ENCODE results near the gene FUBP3. TPM values are rescaled to one million over a fixed set of nuclear protein-coding genes. Genes with fewer than 3 reads are reported as not detected.

The FUBP3 gene
- total RNA-seq, 1 experiment from 2014 or later: 73.7 TPM

DNA sequence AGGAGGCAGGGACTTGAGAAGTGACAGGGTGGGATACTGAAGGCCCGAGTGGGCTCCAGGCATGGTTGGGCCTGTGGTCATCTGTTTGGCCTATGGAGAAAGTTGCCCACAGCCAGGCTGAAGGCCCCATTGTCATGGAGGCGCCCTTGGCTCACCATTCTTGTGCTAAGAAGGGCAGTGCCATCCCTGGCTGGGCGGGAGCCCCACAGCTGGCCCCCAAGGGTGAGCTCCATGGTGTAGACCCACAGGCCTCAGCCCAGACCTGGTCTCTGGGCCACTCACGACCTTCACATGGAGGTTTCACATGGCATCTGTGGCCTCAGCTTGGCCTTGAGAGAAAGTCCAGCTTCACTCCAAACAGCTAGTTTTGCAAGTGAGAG, 50.7 kb downstream of the FUBP3 start:
- TF ChIP-seq SRF (IDR thresholded peaks at IDR 0.05; ENCODE audit: low read depth): no peak
- no peak for TF ChIP-seq ZFX (IDR thresholded peaks at IDR 0.05)
- no peak for TF ChIP-seq RAD21 (IDR thresholded peaks at IDR 0.05; ENCODE audit: low read depth)
- no peak for TF ChIP-seq EZH2 (IDR thresholded peaks at IDR 0.05)
- TF ChIP-seq, protein P1, sequence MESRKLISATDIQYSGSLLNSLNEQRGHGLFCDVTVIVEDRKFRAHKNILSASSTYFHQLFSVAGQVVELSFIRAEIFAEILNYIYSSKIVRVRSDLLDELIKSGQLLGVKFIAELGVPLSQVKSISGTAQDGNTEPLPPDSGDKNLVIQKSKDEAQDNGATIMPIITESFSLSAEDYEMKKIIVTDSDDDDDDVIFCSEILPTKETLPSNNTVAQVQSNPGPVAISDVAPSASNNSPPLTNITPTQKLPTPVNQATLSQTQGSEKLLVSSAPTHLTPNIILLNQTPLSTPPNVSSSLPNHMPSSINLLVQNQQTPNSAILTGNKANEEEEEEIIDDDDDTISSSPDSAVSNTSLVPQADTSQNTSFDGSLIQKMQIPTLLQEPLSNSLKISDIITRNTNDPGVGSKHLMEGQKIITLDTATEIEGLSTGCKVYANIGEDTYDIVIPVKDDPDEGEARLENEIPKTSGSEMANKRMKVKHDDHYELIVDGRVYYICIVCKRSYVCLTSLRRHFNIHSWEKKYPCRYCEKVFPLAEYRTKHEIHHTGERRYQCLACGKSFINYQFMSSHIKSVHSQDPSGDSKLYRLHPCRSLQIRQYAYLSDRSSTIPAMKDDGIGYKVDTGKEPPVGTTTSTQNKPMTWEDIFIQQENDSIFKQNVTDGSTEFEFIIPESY (IDR thresholded peaks at IDR 0.05; ENCODE audit: extremely low read depth, insufficient replicate concordance, low read length): no peak
- no peak for TF ChIP-seq JUND (IDR thresholded peaks at IDR 0.05)
- TF ChIP-seq CBX3 (IDR thresholded peaks at IDR 0.05; ENCODE audit: low read depth): no peak
- no peak for TF ChIP-seq TCF7L2 (IDR thresholded peaks at IDR 0.05; ENCODE audit: borderline replicate concordance, extremely low read depth, insufficient read depth, insufficient read length)
- no peak for TF ChIP-seq ELF1 (IDR thresholded peaks at IDR 0.05; ENCODE audit: borderline replicate concordance, low read depth)
- TF ChIP-seq, protein P2, sequence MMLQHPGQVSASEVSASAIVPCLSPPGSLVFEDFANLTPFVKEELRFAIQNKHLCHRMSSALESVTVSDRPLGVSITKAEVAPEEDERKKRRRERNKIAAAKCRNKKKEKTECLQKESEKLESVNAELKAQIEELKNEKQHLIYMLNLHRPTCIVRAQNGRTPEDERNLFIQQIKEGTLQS (IDR thresholded peaks at IDR 0.05): no peak
- TF ChIP-seq SP1 (IDR thresholded peaks at IDR 0.05; ENCODE audit: low read depth): no peak
- TF ChIP-seq FOSL1 (IDR thresholded peaks at IDR 0.05; ENCODE audit: low read depth): no peak
- Histone ChIP-seq H3K4me2 (ENCODE audit: low read length) (no peak overlapping the region), H3K4me3 (replicated peaks in 1 of 2; ENCODE audit: low read depth in 1 of 2, low read length in 2 of 2) (no peak overlapping the region), H3K27me3 (ENCODE audit: insufficient read depth, low read length) (no peaks in the 10 kb centered on the region), H2AFZ (ENCODE audit: low read depth, low read length, poor library complexity, severe bottlenecking) (no peak overlapping the region), H3K9me3 (ENCODE audit: control insufficient read depth in 1 of 2, insufficient read depth in 1 of 2, low read depth in 1 of 2, low read length in 2 of 2) (no peaks in the 10 kb centered on the region), H3K27ac (ENCODE audit: low read depth, low read length) (no peak overlapping the region), H3K9me2 (ENCODE audit: insufficient read depth) (no peaks in the 10 kb centered on the region), H3K79me2 (ENCODE audit: insufficient read depth, low read length) (peaks cover 4% of the 10 kb centered on the region; the same call in 1 of the 2 replicates), H3K9ac (ENCODE audit: low read length) (no peak overlapping the region), H3K36me3 (ENCODE audit: control insufficient read depth in 1 of 2, insufficient read depth in 2 of 2, low read length in 2 of 2) (peaks cover 30 to 39% of the 10 kb centered on the region in 2 experiments; a peak in 3 of 4 replicates), H4K20me1 (ENCODE audit: insufficient read depth) (no peaks in the 10 kb centered on the region), H3K4me1 (ENCODE audit: control insufficient read depth in 1 of 2, insufficient read depth in 2 of 2, low read length in 2 of 2) (no peaks in the 10 kb centered on the region)
- ChIA-PET POLR2A (no interaction called here), RAD21 (ENCODE audit: low non-redundant PET in 1 of 2, low total read pairs in 2 of 2, uncharacterized antibody in 2 of 2, unreplicated experiment in 2 of 2) (no interaction called here), CTCF (no interaction called here)
- no TSS peak for BruUV-seq (replicated peaks)
- intact Hi-C loops (cut with micrococcal nuclease): no loop called here
- no peak for DNase-seq (ENCODE audit: low read depth, low spot score)
- no peak for ATAC-seq

Data from HCT116 (cell line).